Measurements from ENCODE around the gene WDFY3.

The WDFY3 gene

DNA sequence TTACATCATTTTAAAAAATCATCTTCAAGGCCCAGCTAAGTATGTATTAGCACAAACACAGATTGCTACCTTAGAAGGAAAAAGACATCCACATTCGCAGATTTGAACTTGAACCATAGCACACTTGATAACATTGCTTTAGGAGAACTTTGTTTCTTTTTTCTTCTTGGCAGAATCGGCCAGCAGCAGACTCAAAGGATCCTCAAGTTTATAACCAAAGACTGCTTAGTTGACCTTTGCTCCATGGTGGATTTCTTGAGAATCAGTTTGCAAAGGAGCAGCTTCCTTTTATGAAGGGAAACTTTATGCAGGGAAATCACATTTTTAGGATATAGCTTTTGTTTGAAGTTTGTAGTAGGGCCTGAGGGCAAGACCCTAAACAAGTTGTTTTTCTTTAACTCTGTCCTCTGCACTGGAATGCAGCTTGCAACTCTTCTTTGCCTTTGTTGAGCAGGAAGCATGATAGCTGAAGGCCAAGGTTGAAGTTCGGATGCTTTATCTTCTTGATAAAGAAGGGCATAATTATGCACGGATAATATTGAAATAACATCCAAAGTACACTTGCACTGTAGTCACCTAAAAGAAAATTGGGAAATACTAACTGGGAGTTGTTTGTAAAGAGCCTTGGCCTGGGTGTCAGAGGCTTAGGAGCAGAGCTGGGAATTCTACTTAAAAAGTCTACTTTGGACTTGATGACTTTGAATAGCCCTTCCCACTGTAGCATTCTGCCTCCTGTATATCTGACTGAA is 305.1 kb downstream of the WDFY3 start:
- DNase-seq: no peak

GRCh38 chr4:84660606-84661005 is 305.9 kb downstream of the WDFY3 start:
- no peak for DNase-seq

DNA sequence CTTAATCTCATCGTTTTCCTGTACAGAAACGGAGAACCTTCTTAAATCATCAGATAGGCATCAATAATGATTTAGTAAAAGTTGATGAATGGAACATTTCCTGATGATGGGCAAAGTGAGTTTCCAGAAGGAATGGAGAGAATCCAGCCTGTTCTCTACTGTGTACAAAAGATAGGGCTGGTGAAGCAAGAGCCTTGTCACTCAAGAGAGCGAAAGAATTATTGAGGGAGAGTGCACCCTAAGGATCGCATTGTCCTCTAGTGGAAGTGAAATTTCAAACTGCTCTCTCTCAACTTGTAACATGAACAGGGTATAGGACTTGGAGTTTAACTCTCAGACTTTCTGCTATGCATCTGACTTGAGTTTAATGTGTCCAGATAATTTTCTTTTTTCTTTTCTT is 314.0 kb downstream of the WDFY3 start:
- DNase-seq: no peak

GRCh38 chr4:84651499-84651898 is 315.0 kb downstream of the WDFY3 start:
- DNase-seq: no peak

DNA sequence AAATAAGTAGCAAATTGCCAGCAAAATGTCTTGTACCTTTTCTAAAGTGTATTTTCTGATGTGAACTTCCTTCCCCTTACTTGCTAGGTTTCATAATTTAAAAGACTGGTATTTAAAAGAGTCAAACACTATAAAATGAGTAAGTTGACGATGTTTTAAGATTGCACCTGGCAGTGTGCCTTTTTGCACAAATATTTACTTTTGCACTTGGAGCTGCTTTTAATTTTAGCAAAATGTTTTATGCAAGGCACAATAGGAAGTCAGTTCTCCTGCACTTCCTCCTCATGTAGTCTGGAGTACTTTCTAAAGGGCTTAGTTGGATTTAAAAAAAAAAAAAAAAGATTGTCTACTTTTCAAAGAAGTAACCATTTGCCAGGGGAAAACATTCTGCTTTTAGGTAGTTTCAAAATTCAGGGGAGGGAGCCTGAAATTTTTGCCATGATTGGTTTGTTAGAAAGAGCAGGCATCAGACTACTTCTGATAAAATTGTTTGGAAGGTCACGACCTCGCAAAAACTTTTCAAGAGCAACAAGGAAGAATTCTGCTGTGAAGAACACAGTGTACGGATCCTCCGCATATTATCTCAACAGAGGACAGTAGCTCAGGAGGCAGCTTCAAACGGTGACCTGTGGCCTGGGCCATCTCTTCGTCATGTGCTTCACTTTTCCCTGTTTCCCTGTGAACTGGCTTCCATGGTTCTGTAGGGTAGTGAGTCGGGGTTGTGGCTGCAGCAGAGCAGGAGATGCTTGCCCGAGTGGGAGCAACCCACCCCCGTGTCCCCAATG is 317.4 kb downstream of the WDFY3 start:
- DNase-seq: no peak

- DNase-seq: no peak
These were observed 318.3 kb downstream of the WDFY3 start for GRCh38 chr4:84648178-84648577.

DNA sequence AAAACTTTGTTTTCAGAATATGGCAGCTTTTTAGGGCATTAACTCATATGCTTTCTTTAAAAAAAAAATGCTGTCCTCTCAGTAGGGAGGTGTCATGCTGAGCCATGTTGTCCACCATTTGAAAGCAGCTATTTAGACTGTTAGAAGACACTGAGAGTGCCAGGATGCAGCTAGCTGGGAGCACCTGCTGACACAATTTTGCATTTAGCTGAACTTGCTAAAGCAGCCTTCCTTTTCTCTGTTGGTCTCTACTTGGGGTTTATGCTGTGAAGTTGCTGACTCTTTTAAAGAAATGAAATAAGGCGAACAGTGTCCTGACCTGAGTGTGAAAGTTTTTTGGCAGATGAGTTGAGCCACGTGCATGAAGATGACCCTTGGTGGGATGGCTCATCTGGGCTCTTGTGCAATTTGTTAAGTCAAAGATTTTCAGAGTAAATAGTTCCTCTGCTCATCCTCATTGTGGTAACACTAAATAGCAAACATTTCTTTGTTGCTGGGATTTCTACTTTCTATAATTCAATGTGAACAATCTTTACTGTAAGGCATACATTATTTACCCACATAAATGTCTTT is 319.1 kb downstream of the WDFY3 start:
- no peak for DNase-seq

DNA sequence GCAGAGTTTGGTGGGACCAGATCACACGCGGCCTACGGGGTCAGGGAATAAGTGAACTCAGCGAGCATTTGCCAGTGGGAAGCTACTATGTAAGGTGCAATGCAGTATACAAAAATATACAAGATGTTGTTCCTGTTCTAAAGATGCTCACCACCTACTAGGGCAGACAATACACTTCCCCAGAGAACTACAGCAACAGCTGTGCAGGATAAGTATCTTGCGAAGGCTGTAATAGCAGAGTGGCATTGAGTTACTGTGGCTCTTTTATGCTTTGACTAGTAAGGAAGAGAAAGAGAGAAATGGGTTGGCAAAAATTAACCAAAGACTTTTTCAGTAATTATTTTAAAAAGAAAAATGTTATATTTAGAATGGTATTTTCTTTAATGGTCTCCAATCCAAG is 322.4 kb downstream of the WDFY3 start:
- no peak for DNase-seq

GRCh38 chr4:84639145-84639544 is 327.3 kb downstream of the WDFY3 start:
- no peak for DNase-seq

DNA sequence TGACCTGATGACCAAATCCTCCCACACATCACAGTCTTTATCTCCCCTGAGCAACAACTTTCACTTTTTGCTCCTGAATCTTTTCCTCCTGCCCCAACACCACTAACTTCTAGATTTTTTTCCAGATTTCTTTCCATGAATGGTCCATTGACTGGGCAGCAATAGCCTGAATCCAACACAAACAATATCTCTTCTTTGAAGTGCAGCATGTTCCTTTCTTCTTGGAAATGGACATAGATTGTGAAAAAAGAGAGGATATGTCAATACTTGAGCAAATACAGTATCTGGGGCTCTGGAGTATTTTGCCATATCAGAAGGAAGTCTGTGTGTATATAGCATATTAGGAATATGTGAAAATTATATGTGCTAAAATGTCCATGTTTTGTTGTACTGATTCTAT is 328.4 kb downstream of the WDFY3 start:
- no peak for DNase-seq

- DNase-seq: no peak
These were observed 331.5 kb downstream of the WDFY3 start for GRCh38 chr4:84634961-84635360.

DNA sequence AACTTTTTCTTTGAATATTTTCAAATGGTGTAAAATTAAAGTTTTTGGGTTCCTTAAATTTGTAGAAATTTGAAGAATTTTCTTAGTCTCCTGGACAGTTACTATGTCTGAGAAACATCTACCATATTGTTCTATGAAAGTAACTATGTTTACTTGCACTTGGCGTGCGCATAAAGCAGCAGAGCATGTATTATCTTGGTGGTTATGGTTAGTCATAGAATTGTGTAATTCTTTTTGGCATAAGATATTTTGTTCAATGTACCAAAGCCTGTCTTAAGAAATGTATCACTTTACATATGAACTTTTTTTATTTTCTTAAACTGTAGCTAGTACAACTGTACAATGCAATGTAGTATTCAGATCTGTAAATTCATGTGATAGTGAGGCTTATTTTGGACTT is 334.4 kb downstream of the WDFY3 start:
- no peak for DNase-seq

GRCh38 chr4:84631573-84631972 is 334.9 kb downstream of the WDFY3 start:
- DNase-seq: no peak

- DNase-seq: no peak
These were observed 339.8 kb downstream of the WDFY3 start for GRCh38 chr4:84626673-84627072.

GRCh38 chr4:84623661-84624060 is 342.8 kb downstream of the WDFY3 start:
- no peak for DNase-seq

GRCh38 chr4:84622959-84623358 is 343.5 kb downstream of the WDFY3 start:
- no peak for DNase-seq
